Measurements from ENCODE around the gene BCL11A.

The BCL11A gene

GRCh38 chr2:60497500-60497899, 56.0 kb downstream of the BCL11A start:
- Histone ChIP-seq H3K4me1 (ENCODE audit: insufficient read depth, insufficient read length) (peaks cover 10% of the 10 kb centered on the region), H3K9ac (ENCODE audit: insufficient read length, low read depth) (no peak overlapping the region), H3K9me3 (ENCODE audit: insufficient read depth, low read length) (no peaks in the 10 kb centered on the region), H3K4me3 (ENCODE audit: insufficient read length, low read depth) (no peak overlapping the region), H3K27me3 (ENCODE audit: insufficient read depth, insufficient read length) (no peaks in the 10 kb centered on the region), H3K36me3 (ENCODE audit: insufficient read depth, insufficient read length, low read length) (peaks cover 39% of the 10 kb centered on the region)
- TF ChIP-seq ZNF274 (IDR thresholded peaks at IDR 0.05; ENCODE audit: low read depth, low read length), result no peak
- TF ChIP-seq SUZ12 (IDR thresholded peaks at IDR 0.05; ENCODE audit: extremely low read depth, insufficient read depth, insufficient read length), result no peak
- no peak for TF ChIP-seq YY1 (IDR thresholded peaks at IDR 0.05; ENCODE audit: insufficient read depth, insufficient read length)
- no peak for DNase-seq (ENCODE audit: low read depth, low spot score)

- no peak overlapping the region for H3K9ac ChIP-seq (ENCODE audit: insufficient read length, low read depth)
- no peak for DNase-seq (ENCODE audit: low read depth, low spot score)
- no peak overlapping the region for H3K4me3 ChIP-seq (ENCODE audit: insufficient read length, low read depth)
- peaks cover 8% of the 10 kb centered on the region for H3K4me1 ChIP-seq (ENCODE audit: insufficient read depth, insufficient read length)
- H3K36me3 ChIP-seq (ENCODE audit: insufficient read depth, insufficient read length, low read length), result peaks cover 36% of the 10 kb centered on the region
- no peaks in the 10 kb centered on the region for H3K9me3 ChIP-seq (ENCODE audit: insufficient read depth, low read length)
- no peaks in the 10 kb centered on the region for H3K27me3 ChIP-seq (ENCODE audit: insufficient read depth, insufficient read length)
- TF ChIP-seq SUZ12 (IDR thresholded peaks at IDR 0.05; ENCODE audit: extremely low read depth, insufficient read depth, insufficient read length) (no peak), YY1 (IDR thresholded peaks at IDR 0.05; ENCODE audit: insufficient read depth, insufficient read length) (no peak), ZNF274 (IDR thresholded peaks at IDR 0.05; ENCODE audit: low read depth, low read length) (no peak)
Observed at GRCh38 chr2:60496956-60497355, 56.5 kb downstream of the BCL11A start.

- Histone ChIP-seq H3K4me3 (ENCODE audit: insufficient read length, low read depth) (no peak overlapping the region), H3K36me3 (ENCODE audit: insufficient read depth, insufficient read length, low read length) (peaks cover 33% of the 10 kb centered on the region), H3K4me1 (ENCODE audit: insufficient read depth, insufficient read length) (peaks cover 7% of the 10 kb centered on the region), H3K9me3 (ENCODE audit: insufficient read depth, low read length) (no peaks in the 10 kb centered on the region), H3K27me3 (ENCODE audit: insufficient read depth, insufficient read length) (no peaks in the 10 kb centered on the region), H3K9ac (ENCODE audit: insufficient read length, low read depth) (no peak overlapping the region)
- DNase-seq (ENCODE audit: low read depth, low spot score), result no peak
- TF ChIP-seq YY1 (IDR thresholded peaks at IDR 0.05; ENCODE audit: insufficient read depth, insufficient read length) (no peak), ZNF274 (IDR thresholded peaks at IDR 0.05; ENCODE audit: low read depth, low read length) (no peak), SUZ12 (IDR thresholded peaks at IDR 0.05; ENCODE audit: extremely low read depth, insufficient read depth, insufficient read length) (no peak)
Observed at GRCh38 chr2:60496475-60496874, 57.0 kb downstream of the BCL11A start.

- peaks cover 25% of the 10 kb centered on the region for H3K36me3 ChIP-seq (ENCODE audit: insufficient read depth, insufficient read length, low read length)
Observed at GRCh38 chr2:60495041-60495625, 58.3 kb downstream of the BCL11A start.

GRCh38 chr2:60493804-60494387, 59.6 kb downstream of the BCL11A start:
- Histone ChIP-seq H3K4me1 (ENCODE audit: insufficient read depth, insufficient read length) (peaks cover 7% of the 10 kb centered on the region), H3K36me3 (ENCODE audit: insufficient read depth, insufficient read length, low read length) (peaks cover 15% of the 10 kb centered on the region), H3K9me3 (ENCODE audit: insufficient read depth, low read length) (no peaks in the 10 kb centered on the region), H3K27me3 (ENCODE audit: insufficient read depth, insufficient read length) (no peaks in the 10 kb centered on the region), H3K4me3 (ENCODE audit: insufficient read length, low read depth) (no peak overlapping the region), H3K9ac (ENCODE audit: insufficient read length, low read depth) (no peak overlapping the region)
- TF ChIP-seq YY1 (IDR thresholded peaks at IDR 0.05; ENCODE audit: insufficient read depth, insufficient read length) (no peak), ZNF274 (IDR thresholded peaks at IDR 0.05; ENCODE audit: low read depth, low read length) (no peak), SUZ12 (IDR thresholded peaks at IDR 0.05; ENCODE audit: extremely low read depth, insufficient read depth, insufficient read length) (no peak)
- DNase-seq (ENCODE audit: low read depth, low spot score), result no peak

More at GRCh38 chr2:60495041-60495625, 58.3 kb downstream of the BCL11A start:
- no peak for DNase-seq (ENCODE audit: low read depth, low spot score)
- Histone ChIP-seq H3K4me3 (ENCODE audit: insufficient read length, low read depth) (no peak overlapping the region), H3K9me3 (ENCODE audit: insufficient read depth, low read length) (no peaks in the 10 kb centered on the region), H3K9ac (ENCODE audit: insufficient read length, low read depth) (no peak overlapping the region), H3K27me3 (ENCODE audit: insufficient read depth, insufficient read length) (no peaks in the 10 kb centered on the region), H3K4me1 (ENCODE audit: insufficient read depth, insufficient read length) (peaks cover 7% of the 10 kb centered on the region)
- TF ChIP-seq ZNF274 (IDR thresholded peaks at IDR 0.05; ENCODE audit: low read depth, low read length) (no peak), SUZ12 (IDR thresholded peaks at IDR 0.05; ENCODE audit: extremely low read depth, insufficient read depth, insufficient read length) (no peak), YY1 (IDR thresholded peaks at IDR 0.05; ENCODE audit: insufficient read depth, insufficient read length) (no peak)

GRCh38 chr2:60492548-60492947, 60.9 kb downstream of the BCL11A start:
- no peak for DNase-seq (ENCODE audit: low read depth, low spot score)
- H3K4me3 ChIP-seq (ENCODE audit: insufficient read length, low read depth), result no peak overlapping the region
- no peak for TF ChIP-seq ZNF274 (IDR thresholded peaks at IDR 0.05; ENCODE audit: low read depth, low read length)
- TF ChIP-seq SUZ12 (IDR thresholded peaks at IDR 0.05; ENCODE audit: extremely low read depth, insufficient read depth, insufficient read length), result no peak
- TF ChIP-seq YY1 (IDR thresholded peaks at IDR 0.05; ENCODE audit: insufficient read depth, insufficient read length), result no peak
- no peak overlapping the region for H3K9ac ChIP-seq (ENCODE audit: insufficient read length, low read depth)
- peaks cover 7% of the 10 kb centered on the region for H3K4me1 ChIP-seq (ENCODE audit: insufficient read depth, insufficient read length)
- H3K9me3 ChIP-seq (ENCODE audit: insufficient read depth, low read length), result no peaks in the 10 kb centered on the region
- peaks cover 11% of the 10 kb centered on the region for H3K36me3 ChIP-seq (ENCODE audit: insufficient read depth, insufficient read length, low read length)
- H3K27me3 ChIP-seq (ENCODE audit: insufficient read depth, insufficient read length), result no peaks in the 10 kb centered on the region

GRCh38 chr2:60490848-60491247, 62.6 kb downstream of the BCL11A start:
- H3K4me1 ChIP-seq (ENCODE audit: insufficient read depth, insufficient read length), result no peaks in the 10 kb centered on the region
- no peak overlapping the region for H3K4me3 ChIP-seq (ENCODE audit: insufficient read length, low read depth)
- TF ChIP-seq YY1 (IDR thresholded peaks at IDR 0.05; ENCODE audit: insufficient read depth, insufficient read length), result no peak
- TF ChIP-seq SUZ12 (IDR thresholded peaks at IDR 0.05; ENCODE audit: extremely low read depth, insufficient read depth, insufficient read length), result no peak
- TF ChIP-seq ZNF274 (IDR thresholded peaks at IDR 0.05; ENCODE audit: low read depth, low read length), result no peak
- peaks cover 17% of the 10 kb centered on the region for H3K36me3 ChIP-seq (ENCODE audit: insufficient read depth, insufficient read length, low read length)
- H3K9ac ChIP-seq (ENCODE audit: insufficient read length, low read depth), result no peak overlapping the region
- no peaks in the 10 kb centered on the region for H3K27me3 ChIP-seq (ENCODE audit: insufficient read depth, insufficient read length)
- no peak for DNase-seq (ENCODE audit: low read depth, low spot score)
- no peaks in the 10 kb centered on the region for H3K9me3 ChIP-seq (ENCODE audit: insufficient read depth, low read length)
